Neural cell (in vitro differentiated cells): ENCODE results near the gene NOM1. TPM values are rescaled to one million over a fixed set of nuclear protein-coding genes. Genes with fewer than 3 reads are reported as not detected.

Source experiments
- H2AFZ ChIP-seq: fragments of 200-600, 300-800 bp; sonication (generic), shearing (Covaris generic); 2 replicates; pipeline ENCODE4 v1.6.0; 2014; ENCODE audit warnings: low read depth, mild to moderate bottlenecking, antibody characterized with exemption, low read length, moderate library complexity
- H3F3A ChIP-seq: fragments of 200-600 bp; shearing (Covaris generic); 2 replicates; pipeline ENCODE4 v1.6.1; 2016; ENCODE audit warnings: mild to moderate bottlenecking, moderate library complexity, mixed read lengths, antibody characterized with exemption, low read length; ENCODE audit not compliant: insufficient read depth, poor library complexity, severe bottlenecking
- H3K27ac ChIP-seq: fragments of 200-600, 300-800 bp; sonication (generic), shearing (Covaris generic); 2 replicates; pipeline ENCODE4 v1.5.1; 2014; ENCODE audit warnings: mild to moderate bottlenecking, low read length, moderate library complexity
- H3K27me3 ChIP-seq: fragments of 300-800, 200-600 bp; sonication (generic), shearing (Covaris generic); 2 replicates; pipeline ENCODE4 v1.6.0; 2014; ENCODE audit warnings: mild to moderate bottlenecking, low read depth, low read length, moderate library complexity; ENCODE audit not compliant: insufficient read depth
- H3K36me3 ChIP-seq: fragments of 300-800, 200-600 bp; sonication (generic), shearing (Covaris generic); 2 replicates; pipeline ENCODE4 v1.5.1; 2014; ENCODE audit warnings: mild to moderate bottlenecking, antibody characterized with exemption, low read length, moderate library complexity; ENCODE audit not compliant: insufficient read depth
- H3K4me2 ChIP-seq: fragments of 300-800, 200-600 bp; sonication (generic), shearing (Covaris generic); 2 replicates; pipeline ENCODE4 v1.6.0; 2014; ENCODE audit warnings: mild to moderate bottlenecking, low read length
- H3K4me3 ChIP-seq: fragments of 300-800, 200-600 bp; sonication (generic), shearing (Covaris generic); 2 replicates; pipeline ENCODE4 v1.5.1; 2014; ENCODE audit warnings: mild to moderate bottlenecking, low read length, moderate library complexity
- H3K79me2 ChIP-seq: fragments of 200-600 bp; shearing (Covaris generic); replicated peaks from 2 replicates; pipeline ENCODE4 v1.6.0; 2014; ENCODE audit warnings: mild to moderate bottlenecking, low read length, moderate library complexity; ENCODE audit not compliant: insufficient read depth
- H3K9ac ChIP-seq: fragments of 300-800, 200-600 bp; sonication (generic), shearing (Covaris generic); 2 replicates; pipeline ENCODE4 v1.6.1; 2016; ENCODE audit warnings: mild to moderate bottlenecking, low read length, mixed read lengths
- H3K9me2 ChIP-seq: fragments of 200-600 bp; shearing (Covaris generic); 2 replicates; pipeline ENCODE4 v1.6.1; 2016; ENCODE audit warnings: mild to moderate bottlenecking, low read length, mixed read lengths; ENCODE audit not compliant: insufficient read depth
- H3K9me3 ChIP-seq: fragments of 200-600, 300-800 bp; sonication (generic), shearing (Covaris generic); 2 replicates; pipeline ENCODE4 v1.6.1; 2016; ENCODE audit warnings: mild to moderate bottlenecking, mixed run types, low read length, moderate library complexity, mixed read lengths
- H4K20me1 ChIP-seq: fragments of 200-600 bp; shearing (Covaris generic); 2 replicates; pipeline ENCODE4 v1.6.1; 2016; ENCODE audit warnings: mild to moderate bottlenecking, mixed run types; ENCODE audit not compliant: insufficient read depth
- EP300 ChIP-seq: fragments of 450-650 bp; conservative IDR thresholded peaks from 2 replicates; pipeline ENCODE4 v1.6.1; 2014; ENCODE audit warnings: antibody characterized with exemption, mild to moderate bottlenecking, moderate library complexity; ENCODE audit not compliant: poor library complexity, severe bottlenecking
- EZH2 ChIP-seq: fragments of 200-600, 300-800 bp; shearing (Covaris generic), sonication (generic); IDR thresholded peaks from 2 replicates; pipeline ENCODE4 v1.6.1; 2014; ENCODE audit warnings: antibody characterized with exemption, low read length, borderline replicate concordance, mild to moderate bottlenecking; ENCODE audit not compliant: insufficient read depth, poor library complexity, severe bottlenecking
- MXI1 ChIP-seq: fragments of 450-650 bp; conservative IDR thresholded peaks from 2 replicates; pipeline ENCODE4 v1.6.1; 2014; ENCODE audit warnings: antibody characterized with exemption, mild to moderate bottlenecking; ENCODE audit not compliant: poor library complexity, severe bottlenecking
- SMC3 ChIP-seq: fragments of 450-650 bp; conservative IDR thresholded peaks from 2 replicates; pipeline ENCODE4 v1.6.1; 2014; ENCODE audit warnings: antibody characterized with exemption, mild to moderate bottlenecking, moderate library complexity; ENCODE audit not compliant: poor library complexity
- TAF1 ChIP-seq: IDR thresholded peaks from 2 replicates; pipeline ENCODE4 v1.6.1; 2012; ENCODE audit warnings: low read depth
- polyA plus RNA-seq: library from polyadenylated mRNA; depleted of rRNA; stranded (reverse); fragments of >200 nt; gene quantifications from 2 replicates; pipeline ENCODE4 v1.2.3, GENCODE V29; 2014
- TF ChIP-seq, protein P1 (sequence below): IDR thresholded peaks from 2 replicates; pipeline ENCODE4 v1.6.1; 2012; ENCODE audit warnings: borderline replicate concordance
- TF ChIP-seq, protein P2 (sequence below): fragments of 450-650 bp; IDR thresholded peaks from 2 replicates; pipeline ENCODE4 v1.5.1; 2014; ENCODE audit warnings: antibody characterized with exemption, mild to moderate bottlenecking, moderate library complexity; ENCODE audit not compliant: poor library complexity, severe bottlenecking

Gene NOM1
- polyA plus RNA-seq, 1 donor from 2014 or later, result 22.5 TPM

DNA sequence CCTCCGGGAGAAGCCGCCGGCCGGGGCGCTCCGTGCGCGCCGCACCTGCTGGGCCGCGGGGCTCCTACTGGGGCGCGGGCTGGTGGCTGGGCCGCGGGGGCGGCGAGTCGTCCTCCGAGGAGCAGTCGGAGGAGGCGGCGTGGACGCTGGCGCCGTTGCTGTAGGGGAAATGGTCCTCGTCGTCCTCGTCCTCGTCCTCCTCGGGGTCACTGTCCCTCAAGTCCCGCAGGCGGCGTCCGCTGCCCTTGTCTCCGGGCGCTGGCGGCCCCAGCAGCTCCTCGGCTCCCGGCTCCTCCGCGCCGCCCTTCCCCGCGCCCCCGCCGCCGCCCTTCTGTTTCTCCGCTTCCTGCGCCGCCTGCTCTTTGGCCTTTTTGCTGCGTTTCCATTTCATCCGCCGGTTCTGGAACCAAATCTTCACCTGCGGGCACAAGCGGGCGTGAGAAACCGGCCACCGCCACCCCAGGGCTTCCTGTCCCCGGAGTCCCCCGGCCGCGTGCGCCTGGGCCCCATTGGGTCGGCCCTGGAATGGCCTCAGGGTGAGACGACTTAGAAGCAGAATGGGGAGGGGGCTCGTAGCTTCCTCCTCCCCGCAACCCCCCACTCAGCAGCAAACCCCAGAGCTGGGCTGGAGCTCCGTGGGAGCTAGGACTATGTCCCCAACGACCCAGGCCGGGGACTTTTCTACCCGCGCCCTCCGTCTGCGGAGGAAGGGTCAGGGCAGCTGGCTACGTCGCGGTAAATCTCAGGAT lies 56.1 kb downstream of the NOM1 start:
- Histone ChIP-seq H3K36me3 (no peaks in the 10 kb centered on the region), H3K4me2 (no peak overlapping the region), H3K9ac (no peak overlapping the region), H2AFZ (no peak overlapping the region), H3K4me3 (no peak overlapping the region), H3K27me3 (peaks cover 94% of the 10 kb centered on the region), H3K79me2 (no peaks in the 10 kb centered on the region), H3K27ac (no peak overlapping the region), H3F3A (no peaks in the 10 kb centered on the region), H3K9me3 (no peaks in the 10 kb centered on the region), H3K9me2 (no peaks in the 10 kb centered on the region), H4K20me1 (no peaks in the 10 kb centered on the region)
- TF ChIP-seq EZH2 (peak; percentile 98), EP300 (no peak)

DNA sequence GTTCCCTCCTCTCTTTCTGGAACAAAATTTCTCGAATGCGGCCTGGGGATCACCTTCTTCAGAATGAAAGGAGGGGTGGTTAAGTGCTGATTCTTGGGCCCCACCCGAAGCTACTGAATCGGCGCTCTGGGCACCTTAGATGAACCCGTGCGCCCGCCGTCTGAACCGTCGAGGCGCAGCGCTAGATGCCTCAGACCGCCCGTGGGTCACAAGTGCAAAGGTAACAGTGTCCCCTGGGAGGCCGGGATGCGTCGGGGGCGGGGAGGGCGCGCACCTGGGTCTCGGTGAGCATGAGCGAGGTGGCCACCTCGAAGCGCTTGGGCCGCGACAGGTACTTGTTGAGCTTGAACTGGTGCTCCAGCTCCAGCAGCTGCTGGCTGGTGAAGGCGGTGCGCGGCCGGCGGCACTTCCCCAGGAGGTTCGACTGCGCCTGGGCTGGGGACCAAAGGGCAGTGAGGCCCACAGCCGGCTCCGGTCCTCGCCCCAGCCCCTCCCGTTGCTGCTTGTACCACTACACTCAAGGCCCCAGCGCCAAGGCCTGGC lies 56.8 kb downstream of the NOM1 start:
- no peaks in the 10 kb centered on the region for H4K20me1 ChIP-seq
- H3K4me2 ChIP-seq, result no peak overlapping the region
- TF ChIP-seq, protein P1, sequence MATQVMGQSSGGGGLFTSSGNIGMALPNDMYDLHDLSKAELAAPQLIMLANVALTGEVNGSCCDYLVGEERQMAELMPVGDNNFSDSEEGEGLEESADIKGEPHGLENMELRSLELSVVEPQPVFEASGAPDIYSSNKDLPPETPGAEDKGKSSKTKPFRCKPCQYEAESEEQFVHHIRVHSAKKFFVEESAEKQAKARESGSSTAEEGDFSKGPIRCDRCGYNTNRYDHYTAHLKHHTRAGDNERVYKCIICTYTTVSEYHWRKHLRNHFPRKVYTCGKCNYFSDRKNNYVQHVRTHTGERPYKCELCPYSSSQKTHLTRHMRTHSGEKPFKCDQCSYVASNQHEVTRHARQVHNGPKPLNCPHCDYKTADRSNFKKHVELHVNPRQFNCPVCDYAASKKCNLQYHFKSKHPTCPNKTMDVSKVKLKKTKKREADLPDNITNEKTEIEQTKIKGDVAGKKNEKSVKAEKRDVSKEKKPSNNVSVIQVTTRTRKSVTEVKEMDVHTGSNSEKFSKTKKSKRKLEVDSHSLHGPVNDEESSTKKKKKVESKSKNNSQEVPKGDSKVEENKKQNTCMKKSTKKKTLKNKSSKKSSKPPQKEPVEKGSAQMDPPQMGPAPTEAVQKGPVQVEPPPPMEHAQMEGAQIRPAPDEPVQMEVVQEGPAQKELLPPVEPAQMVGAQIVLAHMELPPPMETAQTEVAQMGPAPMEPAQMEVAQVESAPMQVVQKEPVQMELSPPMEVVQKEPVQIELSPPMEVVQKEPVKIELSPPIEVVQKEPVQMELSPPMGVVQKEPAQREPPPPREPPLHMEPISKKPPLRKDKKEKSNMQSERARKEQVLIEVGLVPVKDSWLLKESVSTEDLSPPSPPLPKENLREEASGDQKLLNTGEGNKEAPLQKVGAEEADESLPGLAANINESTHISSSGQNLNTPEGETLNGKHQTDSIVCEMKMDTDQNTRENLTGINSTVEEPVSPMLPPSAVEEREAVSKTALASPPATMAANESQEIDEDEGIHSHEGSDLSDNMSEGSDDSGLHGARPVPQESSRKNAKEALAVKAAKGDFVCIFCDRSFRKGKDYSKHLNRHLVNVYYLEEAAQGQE, result no peak
- TF ChIP-seq SMC3, result no peak
- no peak overlapping the region for H3K9ac ChIP-seq
- H3K27ac ChIP-seq, result no peak overlapping the region
- no peaks in the 10 kb centered on the region for H3F3A ChIP-seq
- H3K27me3 ChIP-seq, result peaks cover 94% of the 10 kb centered on the region
- no peaks in the 10 kb centered on the region for H3K9me3 ChIP-seq
- H3K4me3 ChIP-seq, result no peak overlapping the region
- H3K36me3 ChIP-seq, result no peaks in the 10 kb centered on the region
- no peaks in the 10 kb centered on the region for H3K79me2 ChIP-seq
- H2AFZ ChIP-seq, result no peak overlapping the region
- H3K9me2 ChIP-seq, result no peaks in the 10 kb centered on the region

DNA sequence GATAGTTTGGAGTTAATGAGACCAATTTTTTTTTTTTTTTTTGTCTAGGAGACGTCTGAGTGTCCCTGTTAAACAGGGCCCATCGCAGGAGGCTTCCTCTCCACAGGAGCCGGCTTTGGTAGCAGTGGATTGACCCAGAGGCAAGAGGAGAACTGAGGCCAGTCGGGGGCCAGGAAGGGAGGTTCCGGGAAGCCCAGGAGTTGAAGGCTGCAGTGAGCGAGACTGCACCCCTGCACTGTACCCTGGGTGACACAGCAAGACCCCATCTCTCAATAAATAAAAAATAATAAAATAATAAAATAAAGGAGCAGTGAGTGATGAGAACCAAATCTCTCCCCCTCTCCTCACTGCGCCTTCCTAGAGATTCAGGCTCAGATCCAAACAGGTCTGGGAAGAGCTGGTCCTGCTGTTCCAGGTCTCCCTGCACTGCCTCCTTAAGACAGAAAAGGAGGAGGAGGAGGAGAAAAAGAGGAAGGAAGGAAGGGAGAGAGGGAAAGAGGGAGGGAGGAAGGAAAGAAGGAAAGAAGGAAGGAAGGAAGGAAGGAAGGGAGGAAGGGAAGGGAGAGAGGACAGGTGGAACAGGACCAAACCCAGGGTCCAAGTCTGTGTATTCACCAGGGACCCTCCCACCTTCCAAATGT lies 57.4 kb downstream of the NOM1 start:
- TF ChIP-seq EZH2, result no peak
- TF ChIP-seq TAF1, result no peak
- TF ChIP-seq MXI1, result no peak
- TF ChIP-seq, protein P2, sequence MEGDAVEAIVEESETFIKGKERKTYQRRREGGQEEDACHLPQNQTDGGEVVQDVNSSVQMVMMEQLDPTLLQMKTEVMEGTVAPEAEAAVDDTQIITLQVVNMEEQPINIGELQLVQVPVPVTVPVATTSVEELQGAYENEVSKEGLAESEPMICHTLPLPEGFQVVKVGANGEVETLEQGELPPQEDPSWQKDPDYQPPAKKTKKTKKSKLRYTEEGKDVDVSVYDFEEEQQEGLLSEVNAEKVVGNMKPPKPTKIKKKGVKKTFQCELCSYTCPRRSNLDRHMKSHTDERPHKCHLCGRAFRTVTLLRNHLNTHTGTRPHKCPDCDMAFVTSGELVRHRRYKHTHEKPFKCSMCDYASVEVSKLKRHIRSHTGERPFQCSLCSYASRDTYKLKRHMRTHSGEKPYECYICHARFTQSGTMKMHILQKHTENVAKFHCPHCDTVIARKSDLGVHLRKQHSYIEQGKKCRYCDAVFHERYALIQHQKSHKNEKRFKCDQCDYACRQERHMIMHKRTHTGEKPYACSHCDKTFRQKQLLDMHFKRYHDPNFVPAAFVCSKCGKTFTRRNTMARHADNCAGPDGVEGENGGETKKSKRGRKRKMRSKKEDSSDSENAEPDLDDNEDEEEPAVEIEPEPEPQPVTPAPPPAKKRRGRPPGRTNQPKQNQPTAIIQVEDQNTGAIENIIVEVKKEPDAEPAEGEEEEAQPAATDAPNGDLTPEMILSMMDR, result no peak
- no peak for TF ChIP-seq SMC3
- Histone ChIP-seq H3K9ac (no peak overlapping the region), H3K9me2 (no peaks in the 10 kb centered on the region), H3F3A (no peaks in the 10 kb centered on the region), H3K27ac (no peak overlapping the region), H3K27me3 (peaks cover 94% of the 10 kb centered on the region), H3K4me2 (no peak overlapping the region), H3K36me3 (no peaks in the 10 kb centered on the region), H3K79me2 (no peaks in the 10 kb centered on the region), H2AFZ (no peak overlapping the region), H4K20me1 (no peaks in the 10 kb centered on the region), H3K4me3 (no peak overlapping the region), H3K9me3 (no peaks in the 10 kb centered on the region)
